Measurements from ENCODE around the gene CHCHD6.

CHCHD6 gene

GRCh38 chr3:126939733-126940132 lies 235.7 kb downstream of the CHCHD6 start:
- no peak for DNase-seq (ENCODE audit: low read depth in 3 of 3)

- DNase-seq (ENCODE audit: low read depth in 3 of 3), result no peak
These were observed 237.8 kb downstream of the CHCHD6 start for GRCh38 chr3:126941721-126942270.

GRCh38 chr3:126944089-126944965 lies 240.3 kb downstream of the CHCHD6 start:
- no peak for DNase-seq (ENCODE audit: low read depth in 3 of 3)

- no peak for DNase-seq (ENCODE audit: low read depth in 3 of 3)
These were observed 241.2 kb downstream of the CHCHD6 start for GRCh38 chr3:126945171-126945721.

- no peak for DNase-seq (ENCODE audit: low read depth in 3 of 3)
These were observed 241.9 kb downstream of the CHCHD6 start for GRCh38 chr3:126945891-126946290.

GRCh38 chr3:126946405-126946804 lies 242.4 kb downstream of the CHCHD6 start:
- no peak for DNase-seq (ENCODE audit: low read depth in 3 of 3)

- DNase-seq (ENCODE audit: low read depth in 3 of 3), result no peak
These were observed 243.4 kb downstream of the CHCHD6 start for GRCh38 chr3:126947429-126947828.

GRCh38 chr3:126948980-126949535 lies 245.0 kb downstream of the CHCHD6 start:
- DNase-seq (ENCODE audit: low read depth in 3 of 3), result no peak

GRCh38 chr3:126951561-126951960 lies 247.5 kb downstream of the CHCHD6 start:
- DNase-seq (ENCODE audit: low read depth in 3 of 3), result no peak

GRCh38 chr3:126952261-126952982 lies 248.4 kb downstream of the CHCHD6 start:
- DNase-seq (ENCODE audit: low read depth in 3 of 3), result no peak

- DNase-seq (ENCODE audit: low read depth in 3 of 3), result no peak
These were observed 249.1 kb downstream of the CHCHD6 start for GRCh38 chr3:126952983-126953660.

GRCh38 chr3:126954141-126954842 lies 250.3 kb downstream of the CHCHD6 start:
- no peak for DNase-seq (ENCODE audit: low read depth in 3 of 3)

- no peak for DNase-seq (ENCODE audit: low read depth in 3 of 3)
These were observed 251.2 kb downstream of the CHCHD6 start for GRCh38 chr3:126955004-126955790.

- no peak for DNase-seq (ENCODE audit: low read depth in 3 of 3)
These were observed 252.3 kb downstream of the CHCHD6 start for GRCh38 chr3:126956361-126956760.

GRCh38 chr3:126956866-126957650 lies 253.0 kb downstream of the CHCHD6 start:
- DNase-seq (ENCODE audit: low read depth in 3 of 3), result no peak

- no peak for DNase-seq (ENCODE audit: low read depth in 3 of 3)
These were observed 254.0 kb downstream of the CHCHD6 start for GRCh38 chr3:126957776-126958637.

- DNase-seq (ENCODE audit: low read depth in 3 of 3), result no peak
These were observed 254.6 kb downstream of the CHCHD6 start for GRCh38 chr3:126958638-126959085.
